ENCODE data around the gene GRM5.

- TF ChIP-seq CTCF (conservative IDR thresholded peaks at IDR 0.05; ENCODE audit: low read depth, low read length) (no peak), EZH2 (IDR thresholded peaks at IDR 0.05; ENCODE audit: low read length, unreplicated experiment) (no peak)
Observed at GRCh38 chr11:88807349-88807748, 258.4 kb downstream of the GRM5 start.

All from PC-3 (cell line).